H1 (cell line): ENCODE measurements around the gene SIGLEC7. TPM values are rescaled to one million over a fixed set of nuclear protein-coding genes. Genes with fewer than 3 reads are reported as not detected.

Experiments used
- CTCF ChIA-PET: fragments of 300-600 bp; sonication (Branson Sonifier 250); formaldehyde crosslinking; loops from one replicate; lab custom pipeline; 2021; ENCODE audit not compliant: partially characterized antibody; lab: Charles Lee
- POLR2A ChIA-PET: fragments of 300-600 bp; sonication (Branson Sonifier 250); formaldehyde crosslinking; loops from one replicate; lab custom pipeline; 2021; ENCODE audit warnings: inconsistent platforms; ENCODE audit not compliant: partially characterized antibody; lab: Charles Lee
- DNase-seq, 2 experiments: peaks; one replicate each; pipeline versions ENCODE4 v3.0.0 to v3.0.0-alpha.2; 2010 to 2022; ENCODE audit warnings: low spot score in 2 of 2, low read depth in 1 of 2, mixed read lengths in 1 of 2
- FAIRE-seq: peaks from 2 replicates; lab custom pipeline; 2011; peaks lifted over from hg19 to GRCh38; lab: Jason Lieb, UNC
- H2AFZ ChIP-seq: 2 replicates; pipeline ENCODE4 v1.8.1; 2012; ENCODE audit warnings: low read length, inconsistent platforms
- H2AK5ac ChIP-seq: 2 replicates; pipeline ENCODE4 v1.6.1; 2013; ENCODE audit warnings: low read depth, low read length
- H2BK120ac ChIP-seq: replicated peaks from 2 replicates; pipeline ENCODE3; 2013; ENCODE audit warnings: low read depth, low read length, inconsistent platforms
- H2BK12ac ChIP-seq: 2 replicates; pipeline ENCODE4 v1.6.1; 2013; ENCODE audit warnings: low read depth, low read length
- H2BK15ac ChIP-seq: 2 replicates; pipeline ENCODE4 v1.6.1; 2013; ENCODE audit warnings: low read length
- H2BK20ac ChIP-seq: 2 replicates; pipeline ENCODE4 v1.6.1; 2013; ENCODE audit warnings: low read length
- H2BK5ac ChIP-seq: 2 replicates; pipeline ENCODE4 v1.6.1; 2013; ENCODE audit warnings: low read depth, low read length
- H3K14ac ChIP-seq: 2 replicates; pipeline ENCODE4 v1.6.1; 2013; ENCODE audit warnings: inconsistent platforms; ENCODE audit not compliant: insufficient read length
- H3K18ac ChIP-seq: 2 replicates; pipeline ENCODE4 v1.6.1; 2013; ENCODE audit warnings: low read length; ENCODE audit errors: extremely low read depth
- H3K23ac ChIP-seq: 2 replicates; pipeline ENCODE4 v1.6.1; 2013; ENCODE audit warnings: inconsistent platforms; ENCODE audit not compliant: insufficient read length
- H3K23me2 ChIP-seq: 2 replicates; pipeline ENCODE4 v1.6.1; 2013; ENCODE audit warnings: low read depth, low read length
- H3K27ac ChIP-seq: 2 replicates; pipeline ENCODE4 v1.6.1; 2011; ENCODE audit warnings: low read depth, low read length, inconsistent platforms
- H3K27me3 ChIP-seq, 4 experiments: replicated peaks in 1 of 4; 1 replicate in 1 of 4; 2 replicates in 3 of 4; pipeline versions ENCODE4 v1.6.1 to v1.8.1; 2011 to 2013; ENCODE audit warnings: low read length in 3 of 4, mild to moderate bottlenecking in 3 of 4, inconsistent platforms in 2 of 4, mixed read lengths in 2 of 4, moderate library complexity in 1 of 4; ENCODE audit not compliant: control insufficient read depth in 3 of 4, insufficient read depth in 3 of 4; ENCODE audit errors: extremely low read depth in 1 of 4
- H3K36me3 ChIP-seq, 4 experiments: 2 replicates each; pipeline versions ENCODE4 v1.6.1 to v1.8.1; 2011 to 2013; ENCODE audit warnings: mild to moderate bottlenecking in 4 of 4, low read length in 3 of 4, moderate library complexity in 2 of 4, control low read depth in 1 of 4, inconsistent platforms in 1 of 4; ENCODE audit not compliant: insufficient read depth in 4 of 4, control insufficient read depth in 2 of 4
- H3K4ac ChIP-seq: replicated peaks from 2 replicates; pipeline ENCODE3; 2013; ENCODE audit warnings: low read length, low read depth, mixed read lengths, inconsistent platforms; ENCODE audit not compliant: insufficient read length
- H3K4me1 ChIP-seq, 4 experiments: replicated peaks in 1 of 4; 1 replicate in 1 of 4; 2 replicates in 3 of 4; pipeline versions ENCODE4 v1.6.1 to v1.8.1; 2011 to 2013; ENCODE audit warnings: low read length in 3 of 4, inconsistent platforms in 2 of 4, mixed read lengths in 1 of 4; ENCODE audit not compliant: insufficient read depth in 4 of 4, control insufficient read depth in 3 of 4
- H3K4me2 ChIP-seq, 2 experiments: 2 replicates each; pipeline versions ENCODE4 v1.6.1 to v1.8.1; 2011 to 2013; ENCODE audit warnings: low read depth in 2 of 2, low read length in 2 of 2, control low read depth in 1 of 2, inconsistent platforms in 1 of 2, mild to moderate bottlenecking in 1 of 2; ENCODE audit not compliant: insufficient read depth in 1 of 2
- H3K4me3 ChIP-seq, 4 experiments: fragments of 200-600, 300-600 bp in 1 of 4; sonication (generic), shearing (Covaris generic), sonication (Bioruptor Twin) in 1 of 4; 2 replicates each; pipeline versions ENCODE4 v1.5.1 to v1.8.1; 2011 to 2016; ENCODE audit warnings: low read length in 4 of 4, low read depth in 3 of 4, control low read depth in 2 of 4, inconsistent platforms in 2 of 4, mild to moderate bottlenecking in 2 of 4, mixed read lengths in 1 of 4, moderate library complexity in 1 of 4; ENCODE audit not compliant: insufficient read depth in 2 of 4; ENCODE audit errors: extremely low read depth in 1 of 4
- H3K56ac ChIP-seq: replicated peaks from 2 replicates; pipeline ENCODE3; 2013; ENCODE audit warnings: low read depth, mild to moderate bottlenecking, mixed read lengths, low read length, inconsistent platforms; ENCODE audit not compliant: insufficient read length
- H3K79me1 ChIP-seq: 2 replicates; pipeline ENCODE4 v1.6.1; 2013; ENCODE audit warnings: low read depth, low read length, control low read depth
- H3K79me2 ChIP-seq, 2 experiments: 2 replicates each; pipeline versions ENCODE4 v1.6.1 to v1.8.1; 2012 to 2013; ENCODE audit warnings: low read length in 2 of 2, mild to moderate bottlenecking in 2 of 2, inconsistent platforms in 1 of 2; ENCODE audit not compliant: insufficient read depth in 2 of 2, control insufficient read depth in 1 of 2
- H3K9ac ChIP-seq, 4 experiments: replicated peaks in 1 of 4; 1 replicate in 1 of 4; 2 replicates in 3 of 4; pipeline versions ENCODE4 v1.6.1 to v1.8.1; 2011 to 2013; ENCODE audit warnings: low read depth in 3 of 4, low read length in 3 of 4, control low read depth in 2 of 4, mild to moderate bottlenecking in 2 of 4, moderate library complexity in 2 of 4, inconsistent platforms in 1 of 4; ENCODE audit errors: extremely low read depth in 1 of 4
- H3K9me3 ChIP-seq, 2 experiments: 2 replicates each; pipeline versions ENCODE4 v1.6.1 to v1.8.1; 2012 to 2013; ENCODE audit warnings: mild to moderate bottlenecking in 2 of 2, moderate library complexity in 2 of 2, control low read depth in 1 of 2, inconsistent platforms in 1 of 2, low read depth in 1 of 2, low read length in 1 of 2, mixed read lengths in 1 of 2; ENCODE audit not compliant: insufficient read depth in 2 of 2
- H4K20me1 ChIP-seq, 2 experiments: replicated peaks in 1 of 2; 2 replicates each; pipeline versions ENCODE3 to v1.8.1; 2011 to 2013; ENCODE audit warnings: inconsistent platforms in 2 of 2, low read length in 2 of 2, mild to moderate bottlenecking in 1 of 2; ENCODE audit not compliant: insufficient read depth in 2 of 2, control insufficient read depth in 1 of 2
- H4K5ac ChIP-seq: 2 replicates; pipeline ENCODE4 v1.6.1; 2013; ENCODE audit warnings: low read length, low read depth, mixed read lengths, inconsistent platforms; ENCODE audit not compliant: insufficient read length
- H4K8ac ChIP-seq: 2 replicates; pipeline ENCODE4 v1.8.0; 2013; ENCODE audit warnings: mild to moderate bottlenecking, moderate library complexity, low read length, inconsistent platforms; ENCODE audit not compliant: insufficient read depth; ENCODE audit errors: extremely low read depth
- H4K91ac ChIP-seq: replicated peaks from 2 replicates; pipeline ENCODE3; 2013; ENCODE audit warnings: low read length, mixed read lengths, inconsistent platforms; ENCODE audit not compliant: insufficient read length
- ASH2L ChIP-seq: fragments of 200-600, 300-600 bp; sonication (generic); IDR thresholded peaks from one replicate; pipeline ENCODE4 v1.7.1; 2017; ENCODE audit warnings: low read length
- CTCF ChIP-seq, 3 experiments: IDR thresholded peaks; 1 replicate in 2 of 3; 2 replicates in 1 of 3; pipeline versions ENCODE4 v1.5.1 to v1.6.1; 2011; ENCODE audit warnings: low read length in 3 of 3, mild to moderate bottlenecking in 3 of 3, inconsistent platforms in 2 of 3, low read depth in 1 of 3, moderate library complexity in 1 of 3; ENCODE audit not compliant: insufficient read depth in 1 of 3; ENCODE audit errors: control extremely low read depth in 1 of 3
- NANOG ChIP-seq: IDR thresholded peaks from 2 replicates; pipeline ENCODE4 v1.6.1; 2011; ENCODE audit warnings: low read length, low read depth, mild to moderate bottlenecking, inconsistent platforms; ENCODE audit not compliant: insufficient read depth, poor library complexity, severe bottlenecking
- WGBS, 2 experiments: shearing (Covaris generic) in 1 of 2; methylation state at CpG; one replicate each; pipeline versions ENCODE4 v1.1.6 to v1.1.7; 2013 to 2015; ENCODE audit warnings: low lambda C conversion rate in 2 of 2, mixed read lengths in 2 of 2, inconsistent platforms in 1 of 2, low coverage in 1 of 2, missing lambda C conversion rate in 1 of 2; ENCODE audit not compliant: insufficient replicate concordance in 2 of 2, insufficient coverage in 1 of 2, insufficient read length in 1 of 2; ENCODE audit errors: extremely low coverage in 1 of 2, missing lambda C conversion rate in 1 of 2; 5-methylcytosine and 5-hydroxymethylcytosine counted together
- polyA plus RNA-seq, 7 experiments: library from polyadenylated mRNA; depleted of rRNA in 3 of 7; stranded (reverse) in 5 of 7; unstranded in 2 of 7; fragments of >200 nt in 5 of 7; fragments of 200-250 nt in 2 of 7; gene quantifications; 1 replicate in 5 of 7; 2 replicates in 1 of 7; 4 replicates in 1 of 7; pipeline versions ENCODE4 v1.2.1 to v1.2.3, GENCODE V29; 2011 to 2013; ENCODE audit warnings: missing spikeins in 2 of 7, mixed read lengths in 2 of 7
- total RNA-seq: library from RNA; stranded (reverse); fragmentation: NEBNext Ultra II Directional; extraction: Animal tissue kit (Norgen Biotek cat#: 25700); gene quantifications from 2 replicates; pipeline ENCODE4 v1.2.1, GENCODE V29; 2021

SIGLEC7 gene
- total and polyA plus RNA-seq, 2 of the 8 experiments (the other 6 are each of a cell fraction or from before 2014, with no cell fraction given), result not detected

- Histone ChIP-seq H2BK20ac (no peak overlapping the region), H3K23ac (no peak overlapping the region), H3K56ac (no peak overlapping the region), H2BK12ac (no peak overlapping the region), H2BK5ac (no peak overlapping the region), H2BK120ac (no peak overlapping the region), H3K4me3 (no peak overlapping the region), H3K9ac (no peak overlapping the region), H3K27me3 (no peaks in the 10 kb centered on the region), H3K79me2 (no peaks in the 10 kb centered on the region), H2BK15ac (no peak overlapping the region), H2AK5ac (no peak overlapping the region), H4K20me1 (no peaks in the 10 kb centered on the region), H4K8ac (no peak overlapping the region), H3K18ac (no peak overlapping the region), H2AFZ (no peak overlapping the region), H3K4ac (no peak overlapping the region), H3K4me2 (no peak overlapping the region), H3K4me1 (no peaks in the 10 kb centered on the region), H3K23me2 (no peaks in the 10 kb centered on the region), H4K5ac (no peak overlapping the region), H3K14ac (no peak overlapping the region), H3K36me3 (0 out of 8 replicates have a peak, but pooled peaks cover 0 to 2% (median 0%) of the 10 kb centered on the region in 4 experiments), H3K27ac (no peak overlapping the region), H4K91ac (no peak overlapping the region), H3K79me1 (no peaks in the 10 kb centered on the region), H3K9me3 (peaks cover 0 to 3% of the 10 kb centered on the region in 2 experiments; a peak in 1 of 4 replicates)
- POLR2A ChIA-PET, result no interaction called here
- no peak for DNase-seq
- TF ChIP-seq CTCF (IDR thresholded peaks at IDR 0.05; ENCODE audit: control extremely low read depth in 1 of 3, insufficient read depth in 1 of 3, low read depth in 1 of 3, low read length in 3 of 3) (no peak), ASH2L (no peak), NANOG (no peak)
- CTCF ChIA-PET, result interaction anchor here (0.7 to 1.4 kb wide), 3 partner anchors 35 to 38 kb away, joined by 3 to 7 read pairs (median 4); no protein-coding TSS in a partner anchor
- FAIRE-seq, result no peak
- 81% methylated on average over 19 of the region's 21 CpGs; no CpG with 5 or more reads in 1 of the 2 experiments for WGBS, 2 experiments
Measured at GRCh38 chr19:51194527-51195315, 52.6 kb downstream of the SIGLEC7 start.
